H1 (cell line): ENCODE data around the gene CCDC59. TPM values are rescaled to one million over a fixed set of nuclear protein-coding genes. Genes with fewer than 3 reads are reported as not detected.

ENCODE experiments used
- CTCF ChIA-PET: fragments of 300-600 bp; sonication (Branson Sonifier 250); formaldehyde crosslinking; loops from one replicate; lab custom pipeline; 2021; ENCODE audit not compliant: partially characterized antibody; lab: Charles Lee
- POLR2A ChIA-PET: fragments of 300-600 bp; sonication (Branson Sonifier 250); formaldehyde crosslinking; loops from one replicate; lab custom pipeline; 2021; ENCODE audit warnings: inconsistent platforms; ENCODE audit not compliant: partially characterized antibody; lab: Charles Lee
- DNase-seq, 2 experiments: peaks; one replicate each; pipeline versions ENCODE4 v3.0.0 to v3.0.0-alpha.2; 2010 to 2022; ENCODE audit warnings: low spot score in 2 of 2, low read depth in 1 of 2, mixed read lengths in 1 of 2
- FAIRE-seq: peaks from 2 replicates; lab custom pipeline; 2011; peaks lifted over from hg19 to GRCh38; lab: Jason Lieb, UNC
- H2AFZ ChIP-seq: 2 replicates; pipeline ENCODE4 v1.8.1; 2012; ENCODE audit warnings: low read length, inconsistent platforms
- H2AK5ac ChIP-seq: 2 replicates; pipeline ENCODE4 v1.6.1; 2013; ENCODE audit warnings: low read depth, low read length
- H2BK120ac ChIP-seq: replicated peaks from 2 replicates; pipeline ENCODE3; 2013; ENCODE audit warnings: low read depth, low read length, inconsistent platforms
- H2BK12ac ChIP-seq: 2 replicates; pipeline ENCODE4 v1.6.1; 2013; ENCODE audit warnings: low read depth, low read length
- H2BK15ac ChIP-seq: 2 replicates; pipeline ENCODE4 v1.6.1; 2013; ENCODE audit warnings: low read length
- H2BK20ac ChIP-seq: 2 replicates; pipeline ENCODE4 v1.6.1; 2013; ENCODE audit warnings: low read length
- H2BK5ac ChIP-seq: 2 replicates; pipeline ENCODE4 v1.6.1; 2013; ENCODE audit warnings: low read depth, low read length
- H3K14ac ChIP-seq: 2 replicates; pipeline ENCODE4 v1.6.1; 2013; ENCODE audit warnings: inconsistent platforms; ENCODE audit not compliant: insufficient read length
- H3K18ac ChIP-seq: 2 replicates; pipeline ENCODE4 v1.6.1; 2013; ENCODE audit warnings: low read length; ENCODE audit errors: extremely low read depth
- H3K23ac ChIP-seq: 2 replicates; pipeline ENCODE4 v1.6.1; 2013; ENCODE audit warnings: inconsistent platforms; ENCODE audit not compliant: insufficient read length
- H3K23me2 ChIP-seq: 2 replicates; pipeline ENCODE4 v1.6.1; 2013; ENCODE audit warnings: low read depth, low read length
- H3K27ac ChIP-seq: 2 replicates; pipeline ENCODE4 v1.6.1; 2011; ENCODE audit warnings: low read depth, low read length, inconsistent platforms
- H3K27me3 ChIP-seq, 4 experiments: replicated peaks in 1 of 4; 1 replicate in 1 of 4; 2 replicates in 3 of 4; pipeline versions ENCODE4 v1.6.1 to v1.8.1; 2011 to 2013; ENCODE audit warnings: low read length in 3 of 4, mild to moderate bottlenecking in 3 of 4, inconsistent platforms in 2 of 4, mixed read lengths in 2 of 4, moderate library complexity in 1 of 4; ENCODE audit not compliant: control insufficient read depth in 3 of 4, insufficient read depth in 3 of 4; ENCODE audit errors: extremely low read depth in 1 of 4
- H3K36me3 ChIP-seq, 4 experiments: 2 replicates each; pipeline versions ENCODE4 v1.6.1 to v1.8.1; 2011 to 2013; ENCODE audit warnings: mild to moderate bottlenecking in 4 of 4, low read length in 3 of 4, moderate library complexity in 2 of 4, control low read depth in 1 of 4, inconsistent platforms in 1 of 4; ENCODE audit not compliant: insufficient read depth in 4 of 4, control insufficient read depth in 2 of 4
- H3K4ac ChIP-seq: replicated peaks from 2 replicates; pipeline ENCODE3; 2013; ENCODE audit warnings: low read length, low read depth, mixed read lengths, inconsistent platforms; ENCODE audit not compliant: insufficient read length
- H3K4me1 ChIP-seq, 4 experiments: replicated peaks in 1 of 4; 1 replicate in 1 of 4; 2 replicates in 3 of 4; pipeline versions ENCODE4 v1.6.1 to v1.8.1; 2011 to 2013; ENCODE audit warnings: low read length in 3 of 4, inconsistent platforms in 2 of 4, mixed read lengths in 1 of 4; ENCODE audit not compliant: insufficient read depth in 4 of 4, control insufficient read depth in 3 of 4
- H3K4me2 ChIP-seq, 2 experiments: 2 replicates each; pipeline versions ENCODE4 v1.6.1 to v1.8.1; 2011 to 2013; ENCODE audit warnings: low read depth in 2 of 2, low read length in 2 of 2, control low read depth in 1 of 2, inconsistent platforms in 1 of 2, mild to moderate bottlenecking in 1 of 2; ENCODE audit not compliant: insufficient read depth in 1 of 2
- H3K4me3 ChIP-seq, 4 experiments: fragments of 200-600, 300-600 bp in 1 of 4; sonication (generic), shearing (Covaris generic), sonication (Bioruptor Twin) in 1 of 4; 2 replicates each; pipeline versions ENCODE4 v1.5.1 to v1.8.1; 2011 to 2016; ENCODE audit warnings: low read length in 4 of 4, low read depth in 3 of 4, control low read depth in 2 of 4, inconsistent platforms in 2 of 4, mild to moderate bottlenecking in 2 of 4, mixed read lengths in 1 of 4, moderate library complexity in 1 of 4; ENCODE audit not compliant: insufficient read depth in 2 of 4; ENCODE audit errors: extremely low read depth in 1 of 4
- H3K56ac ChIP-seq: replicated peaks from 2 replicates; pipeline ENCODE3; 2013; ENCODE audit warnings: low read depth, mild to moderate bottlenecking, mixed read lengths, low read length, inconsistent platforms; ENCODE audit not compliant: insufficient read length
- H3K79me1 ChIP-seq: 2 replicates; pipeline ENCODE4 v1.6.1; 2013; ENCODE audit warnings: low read depth, low read length, control low read depth
- H3K79me2 ChIP-seq, 2 experiments: 2 replicates each; pipeline versions ENCODE4 v1.6.1 to v1.8.1; 2012 to 2013; ENCODE audit warnings: low read length in 2 of 2, mild to moderate bottlenecking in 2 of 2, inconsistent platforms in 1 of 2; ENCODE audit not compliant: insufficient read depth in 2 of 2, control insufficient read depth in 1 of 2
- H3K9ac ChIP-seq, 4 experiments: replicated peaks in 1 of 4; 1 replicate in 1 of 4; 2 replicates in 3 of 4; pipeline versions ENCODE4 v1.6.1 to v1.8.1; 2011 to 2013; ENCODE audit warnings: low read depth in 3 of 4, low read length in 3 of 4, control low read depth in 2 of 4, mild to moderate bottlenecking in 2 of 4, moderate library complexity in 2 of 4, inconsistent platforms in 1 of 4; ENCODE audit errors: extremely low read depth in 1 of 4
- H3K9me3 ChIP-seq, 2 experiments: 2 replicates each; pipeline versions ENCODE4 v1.6.1 to v1.8.1; 2012 to 2013; ENCODE audit warnings: mild to moderate bottlenecking in 2 of 2, moderate library complexity in 2 of 2, control low read depth in 1 of 2, inconsistent platforms in 1 of 2, low read depth in 1 of 2, low read length in 1 of 2, mixed read lengths in 1 of 2; ENCODE audit not compliant: insufficient read depth in 2 of 2
- H4K20me1 ChIP-seq, 2 experiments: replicated peaks in 1 of 2; 2 replicates each; pipeline versions ENCODE3 to v1.8.1; 2011 to 2013; ENCODE audit warnings: inconsistent platforms in 2 of 2, low read length in 2 of 2, mild to moderate bottlenecking in 1 of 2; ENCODE audit not compliant: insufficient read depth in 2 of 2, control insufficient read depth in 1 of 2
- H4K5ac ChIP-seq: 2 replicates; pipeline ENCODE4 v1.6.1; 2013; ENCODE audit warnings: low read length, low read depth, mixed read lengths, inconsistent platforms; ENCODE audit not compliant: insufficient read length
- H4K8ac ChIP-seq: 2 replicates; pipeline ENCODE4 v1.8.0; 2013; ENCODE audit warnings: mild to moderate bottlenecking, moderate library complexity, low read length, inconsistent platforms; ENCODE audit not compliant: insufficient read depth; ENCODE audit errors: extremely low read depth
- H4K91ac ChIP-seq: replicated peaks from 2 replicates; pipeline ENCODE3; 2013; ENCODE audit warnings: low read length, mixed read lengths, inconsistent platforms; ENCODE audit not compliant: insufficient read length
- CHD1 ChIP-seq: IDR thresholded peaks from 2 replicates; pipeline ENCODE4 v1.6.1; 2012; ENCODE audit warnings: low read depth, low read length, improper control_type of control experiment
- CHD2 ChIP-seq: IDR thresholded peaks from 2 replicates; pipeline ENCODE4 v1.6.1; 2012; ENCODE audit warnings: low read length, improper control_type of control experiment
- HDAC2 ChIP-seq, 2 experiments: fragments of 300-600 bp in 1 of 2; sonication (generic) in 1 of 2; IDR thresholded peaks; 2 replicates each; pipeline ENCODE4 v1.6.1; 2011 to 2012; ENCODE audit warnings: low read depth in 2 of 2, low read length in 2 of 2, mild to moderate bottlenecking in 2 of 2, moderate library complexity in 2 of 2, borderline replicate concordance in 1 of 2, inconsistent platforms in 1 of 2
- PHF8 ChIP-seq: fragments of 200-600 bp; sonication (generic); conservative IDR thresholded peaks from 2 replicates; pipeline ENCODE4 v1.7.1; 2012; ENCODE audit warnings: low read depth, mild to moderate bottlenecking, inconsistent platforms, low read length, moderate library complexity
- SP4 ChIP-seq: IDR thresholded peaks from 2 replicates; pipeline ENCODE4 v1.6.1; 2012; ENCODE audit warnings: low read length, inconsistent platforms
- polyA plus RNA-seq, 7 experiments: library from polyadenylated mRNA; depleted of rRNA in 3 of 7; stranded (reverse) in 5 of 7; unstranded in 2 of 7; fragments of >200 nt in 5 of 7; fragments of 200-250 nt in 2 of 7; gene quantifications; 1 replicate in 5 of 7; 2 replicates in 1 of 7; 4 replicates in 1 of 7; pipeline versions ENCODE4 v1.2.1 to v1.2.3, GENCODE V29; 2011 to 2013; ENCODE audit warnings: missing spikeins in 2 of 7, mixed read lengths in 2 of 7
- total RNA-seq: library from RNA; stranded (reverse); fragmentation: NEBNext Ultra II Directional; extraction: Animal tissue kit (Norgen Biotek cat#: 25700); gene quantifications from 2 replicates; pipeline ENCODE4 v1.2.1, GENCODE V29; 2021

CCDC59 gene
- total and polyA plus RNA-seq, 2 of the 8 experiments (the other 6 are each of a cell fraction or from before 2014, with no cell fraction given) = 11.6 to 54.0 TPM

GRCh38 chr12:82378997-82379396, 20.8 kb upstream of the CCDC59 start:
- H3K9ac ChIP-seq = no peak overlapping the region
- H3K4me2 ChIP-seq = no peak overlapping the region
- no peaks in the 10 kb centered on the region for H3K4me1 ChIP-seq
- H3K36me3 ChIP-seq = peaks cover 0 to 5% (median 0%) of the 10 kb centered on the region in 4 experiments; a peak in 2 of 8 replicates
- no peak overlapping the region for H2AK5ac ChIP-seq
- no peak overlapping the region for H4K5ac ChIP-seq
- FAIRE-seq = no peak
- no peak overlapping the region for H3K56ac ChIP-seq
- no peak overlapping the region for H2BK5ac ChIP-seq
- H3K14ac ChIP-seq = no peak overlapping the region
- H2BK12ac ChIP-seq = no peak overlapping the region
- no peak overlapping the region for H2BK20ac ChIP-seq
- peaks cover 0 to 1% (median 0%) of the 10 kb centered on the region in 4 experiments; a peak in 1 of 7 replicates for H3K27me3 ChIP-seq
- H4K8ac ChIP-seq = no peak overlapping the region
- no peak overlapping the region for H2BK15ac ChIP-seq
- no peaks in the 10 kb centered on the region for H3K23me2 ChIP-seq
- H4K91ac ChIP-seq = no peak overlapping the region
- DNase-seq = no peak
- no peak overlapping the region for H3K23ac ChIP-seq
- H2AFZ ChIP-seq = no peak overlapping the region
- ChIA-PET CTCF (interaction anchor here (1.3 kb wide), 1 partner anchor 21 kb away, joined by 5 read pairs; the partner anchor contains the start of genes CCDC59 and METTL25), POLR2A (interaction anchor here (1.3 kb wide), 1 partner anchor 21 kb away, joined by 4 read pairs; the partner anchor contains the start of genes CCDC59 and METTL25)
- no peak overlapping the region for H3K18ac ChIP-seq
- no peak overlapping the region for H3K4ac ChIP-seq
- H3K4me3 ChIP-seq = no peak overlapping the region
- H2BK120ac ChIP-seq = no peak overlapping the region
- no peaks in the 10 kb centered on the region for H4K20me1 ChIP-seq
- no peaks in the 10 kb centered on the region for H3K79me2 ChIP-seq
- peaks cover 0 to 9% of the 10 kb centered on the region in 2 experiments; a peak in 2 of 4 replicates for H3K9me3 ChIP-seq
- TF ChIP-seq PHF8 (no peak), HDAC2 (IDR thresholded peaks at IDR 0.05; ENCODE audit: borderline replicate concordance in 1 of 2, low read depth in 2 of 2, low read length in 2 of 2) (no peak), SP4 (no peak), CHD1 (no peak), CHD2 (no peak)
- TF ChIP-seq, all 59 proteins: peak for 0
- H3K27ac ChIP-seq = no peak overlapping the region
- H3K79me1 ChIP-seq = no peaks in the 10 kb centered on the region
